ENCODE data around the gene TAF4.

Gene TAF4

GRCh38 chr20:62044631-62045030 is 21.1 kb downstream of the TAF4 start:
- no peak for DNase-seq (ENCODE audit: low spot score)

GRCh38 chr20:62043131-62043914 is 22.4 kb downstream of the TAF4 start:
- DNase-seq (ENCODE audit: low spot score): no peak

- DNase-seq (ENCODE audit: low spot score): no peak
Observed at GRCh38 chr20:62042025-62042820, 23.5 kb downstream of the TAF4 start.

GRCh38 chr20:62040933-62041332 is 24.7 kb downstream of the TAF4 start:
- DNase-seq (ENCODE audit: low spot score): no peak

DNA sequence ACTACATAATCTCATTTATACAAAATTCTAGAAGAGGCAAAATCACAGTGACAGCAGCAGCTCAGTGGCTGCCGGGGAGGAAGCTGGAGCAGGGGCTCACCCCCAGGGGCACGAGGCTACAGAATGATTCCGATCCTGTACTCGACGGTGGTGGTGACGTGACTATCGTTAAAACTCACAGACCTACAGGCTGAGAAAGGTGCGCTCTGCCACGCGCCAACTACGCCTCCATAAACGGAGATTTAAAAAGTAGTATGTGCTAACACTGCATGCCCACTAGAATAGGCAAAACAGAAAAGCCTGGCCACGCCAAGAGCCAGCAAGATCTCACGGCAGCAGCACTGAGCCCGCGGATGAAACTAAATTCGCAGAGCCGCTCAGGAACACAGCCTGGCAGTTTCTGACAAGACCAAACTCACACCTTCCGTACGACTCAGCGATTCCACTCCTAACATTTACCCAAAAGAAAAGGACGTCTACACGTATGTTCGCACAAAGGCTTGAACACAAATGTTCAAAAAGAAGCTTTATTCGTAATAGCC is 25.2 kb downstream of the TAF4 start:
- no peak for DNase-seq (ENCODE audit: low spot score)

DNA sequence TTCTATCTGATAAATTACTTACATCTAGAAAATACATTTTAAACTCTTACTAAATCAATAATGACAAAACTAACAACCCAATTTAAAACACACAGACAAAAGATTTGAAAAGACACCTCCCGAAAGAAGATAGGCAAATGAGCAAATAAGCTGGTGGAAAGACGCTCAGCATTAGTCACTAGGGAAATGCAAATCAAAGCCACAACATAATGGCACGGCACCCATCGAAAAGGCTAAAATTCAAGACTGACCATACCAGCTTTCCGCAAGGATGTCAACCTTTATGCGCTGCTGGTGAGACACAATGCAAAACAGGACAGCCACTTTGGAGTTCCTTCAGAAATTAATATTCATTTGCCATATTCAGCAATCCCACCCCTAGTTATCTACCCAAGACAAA is 25.9 kb downstream of the TAF4 start:
- DNase-seq (ENCODE audit: low spot score): no peak

- no peak for DNase-seq (ENCODE audit: low spot score)
Observed at GRCh38 chr20:62032609-62033368, 32.9 kb downstream of the TAF4 start.

DNA sequence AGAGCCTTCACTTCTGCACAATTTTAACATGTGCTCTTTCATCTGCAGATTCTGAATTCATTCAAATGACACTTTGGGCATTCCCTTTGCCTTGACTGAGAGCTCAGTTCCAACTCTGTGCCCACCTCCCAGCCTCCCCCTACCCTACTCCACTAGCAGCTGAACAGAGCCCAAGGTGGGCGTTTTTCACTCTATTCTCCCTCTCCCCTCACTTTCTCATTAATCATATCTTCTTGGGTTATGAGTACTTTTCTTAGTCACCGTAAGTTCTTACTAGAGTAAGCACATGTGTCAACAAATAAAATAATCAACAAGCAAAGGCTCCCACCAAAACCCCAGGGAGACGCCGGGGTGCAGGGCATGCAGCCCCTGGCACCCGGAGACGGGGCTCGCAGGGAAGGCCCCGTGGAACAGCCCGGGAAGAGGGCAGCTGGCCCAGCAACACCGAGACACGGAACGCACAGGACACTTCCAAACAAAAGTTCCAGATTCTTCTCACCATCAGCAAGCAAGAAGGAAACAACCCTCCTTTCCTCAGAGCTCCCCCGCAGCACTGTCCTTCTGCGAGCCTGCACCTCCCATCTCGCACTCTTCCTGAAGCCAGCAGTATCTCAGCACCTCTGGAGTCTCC is 34.1 kb downstream of the TAF4 start:
- no peak for DNase-seq (ENCODE audit: low spot score)

DNA sequence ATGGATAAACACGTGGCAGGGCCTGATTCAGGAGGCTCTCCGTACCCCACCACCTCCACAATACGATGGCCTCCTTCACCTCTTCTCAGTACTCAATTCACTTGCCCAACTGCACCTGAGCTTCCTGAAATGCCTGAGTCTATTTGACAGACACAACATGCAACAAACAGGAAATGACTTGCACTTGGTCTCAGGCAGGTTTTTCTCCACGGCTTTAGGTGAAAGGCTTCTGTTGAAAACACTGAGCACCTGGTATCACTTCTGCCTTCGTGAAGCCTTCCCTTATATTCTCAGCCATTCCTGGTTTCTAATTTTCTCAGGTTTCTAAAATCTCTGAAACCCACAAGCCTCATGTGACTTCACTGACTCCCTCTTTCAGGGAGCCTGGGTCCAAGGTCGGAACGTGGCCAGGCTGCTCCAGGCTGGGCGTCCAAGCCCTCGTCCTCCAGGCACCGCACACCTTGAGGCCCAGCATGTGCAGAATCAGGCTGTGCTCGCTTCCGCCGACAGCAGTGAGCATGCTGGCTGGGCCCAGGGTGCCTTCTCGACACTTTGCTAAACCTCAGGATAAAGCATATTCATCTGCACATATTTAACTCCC is 34.7 kb downstream of the TAF4 start:
- no peak for DNase-seq (ENCODE audit: low spot score)

- DNase-seq (ENCODE audit: low spot score): no peak
Observed at GRCh38 chr20:62030357-62030756, 35.3 kb downstream of the TAF4 start.

- DNase-seq (ENCODE audit: low spot score): no peak
Observed at GRCh38 chr20:62029949-62030348, 35.7 kb downstream of the TAF4 start.

DNA sequence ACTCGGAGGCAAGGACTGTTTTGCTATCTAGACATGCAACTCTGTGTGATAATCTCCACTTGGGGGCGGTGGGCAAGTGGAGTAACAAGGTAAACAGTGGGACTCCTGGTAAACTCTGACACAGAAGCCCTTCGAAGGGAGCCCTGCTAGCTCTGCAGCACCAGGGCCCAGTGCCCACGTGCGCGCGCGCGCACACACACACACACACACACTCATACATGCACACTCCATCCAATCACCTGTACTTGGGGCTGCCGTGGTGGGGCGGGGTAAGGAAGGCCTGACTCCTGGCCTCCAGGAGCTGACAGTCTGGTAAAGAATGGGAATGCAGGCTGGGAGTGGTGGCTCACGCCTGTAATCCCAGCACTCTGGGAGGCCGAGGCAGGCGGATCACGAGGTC is 36.4 kb downstream of the TAF4 start:
- DNase-seq (ENCODE audit: low spot score): no peak

GRCh38 chr20:62028384-62028783 is 37.3 kb downstream of the TAF4 start:
- DNase-seq (ENCODE audit: low spot score): no peak

DNA sequence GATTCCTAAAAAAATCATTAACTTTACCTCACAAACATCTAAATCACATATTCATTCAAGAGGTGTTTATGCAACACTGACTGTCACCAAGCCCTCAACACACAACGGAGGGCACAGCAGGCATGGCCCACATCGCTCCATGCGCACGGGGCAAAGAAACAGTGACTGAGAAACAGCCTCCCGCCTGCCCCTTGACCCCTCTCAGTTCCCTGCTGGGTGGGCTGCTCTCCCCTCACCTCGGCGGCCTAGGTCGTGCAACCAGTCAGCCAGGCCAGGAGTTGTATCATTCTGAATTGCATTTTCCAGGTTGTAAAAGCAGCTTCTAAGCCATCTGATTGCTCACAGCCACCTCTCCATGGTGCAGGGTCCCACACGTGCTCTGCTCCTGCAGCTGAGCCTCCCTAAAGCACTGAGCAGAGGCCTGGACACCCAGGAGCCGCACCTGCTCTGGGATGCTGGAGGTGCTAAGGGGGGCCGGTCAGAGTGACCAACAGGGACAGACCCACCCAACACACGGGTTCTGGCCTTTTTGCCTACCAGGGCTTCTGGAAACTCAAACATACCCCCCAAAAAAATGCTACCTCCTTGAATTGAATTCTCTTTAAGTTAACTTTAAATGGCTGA is 37.9 kb downstream of the TAF4 start:
- DNase-seq (ENCODE audit: low spot score): no peak

DNA sequence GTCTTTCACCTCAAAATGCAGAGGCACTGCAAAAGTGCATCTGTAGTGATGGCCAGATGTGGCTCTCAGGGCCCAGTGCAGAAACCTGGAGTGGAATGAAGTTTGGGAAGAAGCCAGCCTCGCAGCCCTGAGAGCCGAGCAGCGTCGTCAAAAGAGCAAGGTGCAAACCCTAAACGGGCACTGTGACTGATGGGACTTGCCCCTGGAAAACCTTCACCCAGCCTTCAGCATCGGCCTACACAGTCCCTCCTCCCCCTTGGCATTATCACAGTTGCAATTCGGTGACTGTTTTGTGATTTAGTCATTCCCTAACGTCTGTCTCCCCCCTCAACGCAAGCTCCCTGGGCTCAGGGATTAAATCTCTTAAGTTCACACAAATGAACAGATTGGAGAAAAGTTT is 38.6 kb downstream of the TAF4 start:
- DNase-seq (ENCODE audit: low spot score): no peak

GRCh38 chr20:62026564-62026856 is 39.2 kb downstream of the TAF4 start:
- no peak for DNase-seq (ENCODE audit: low spot score)

- peak; percentile 11 for DNase-seq (ENCODE audit: low spot score)
Observed at GRCh38 chr20:62025832-62026563, 39.7 kb downstream of the TAF4 start.

GRCh38 chr20:62025394-62025793 is 40.3 kb downstream of the TAF4 start:
- no peak for DNase-seq (ENCODE audit: low spot score)

DNA sequence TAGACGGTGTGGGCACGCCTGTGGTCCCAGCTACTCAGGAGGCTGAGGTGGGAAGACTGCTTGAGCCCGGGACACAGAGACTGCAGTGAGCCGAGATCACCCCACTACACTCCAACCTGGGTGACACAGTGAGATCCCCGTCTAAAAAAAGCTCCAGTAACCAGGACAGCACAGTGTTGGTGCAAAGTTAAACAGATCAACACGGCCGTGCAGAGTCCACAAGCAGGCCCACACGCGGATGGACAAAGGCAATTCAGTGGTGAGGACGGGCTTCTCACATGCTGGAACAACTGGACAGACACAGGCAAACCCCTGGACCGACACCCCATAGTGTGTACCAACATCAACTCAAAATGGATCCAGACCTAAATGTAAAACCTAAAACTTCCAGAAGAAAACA is 41.7 kb downstream of the TAF4 start:
- DNase-seq (ENCODE audit: low spot score): no peak

- DNase-seq (ENCODE audit: low spot score): no peak
Observed at GRCh38 chr20:62022575-62023139, 43.0 kb downstream of the TAF4 start.

Data from hematopoietic multipotent progenitor cell treated with erythropoietin and hydrocortisone succinate and interleukin-3 and kit ligand, for 17 days (in vitro differentiated cells).